ENCODE measurements around the gene PDK4. TPM values are rescaled to one million over a fixed set of nuclear protein-coding genes. Genes with fewer than 3 reads are reported as not detected.
"Not testable (repeated sequence)": the region's sequence is repeated elsewhere in the genome, so short reads cannot be mapped to it uniquely, and the experiment has no call there.

PDK4 gene
- total and polyA plus RNA-seq, 7 experiments from 2014 or later: 0.62 to 3.6 (median 1.2) TPM; not detected in 4

GRCh38 chr7:95605275-95605674 is 9.0 kb upstream of the PDK4 start:
- H3K36me3 Mint-ChIP-seq: no peaks in the 10 kb centered on the region
- H3K27ac Mint-ChIP-seq: no peak overlapping the region
- H3K4me1 Mint-ChIP-seq: peaks cover 0 to 13% (median 0%) of the 10 kb centered on the region in 7 donors
- Histone ChIP-seq H3K9me3 (ENCODE audit: control insufficient read depth in 2 of 3, low read length in 3 of 3) (no peaks in the 10 kb centered on the region), H3K4me1 (ENCODE audit: control insufficient read depth in 2 of 2, insufficient read depth in 2 of 2, low read length in 2 of 2) (no peaks in the 10 kb centered on the region), H3K4me3 (ENCODE audit: low read length) (no peak overlapping the region), H3K36me3 (ENCODE audit: control insufficient read depth in 2 of 3, insufficient read depth in 3 of 3, low read length in 3 of 3) (no peaks in the 10 kb centered on the region), H3K27ac (ENCODE audit: low read depth, low read length) (no peak overlapping the region), H3K27me3 (ENCODE audit: control insufficient read depth in 2 of 2, insufficient read depth in 2 of 2, low read length in 2 of 2) (no peaks in the 10 kb centered on the region)
- POLR2A ChIA-PET: no interaction called here
- intact Hi-C loops (cut with micrococcal nuclease): no loop called here
- DNase-seq (no peak), ATAC-seq (no peak)
- peaks cover 0 to 18% (median 4%) of the 10 kb centered on the region in 5 donors for H3K27me3 Mint-ChIP-seq
- H3K9me3 Mint-ChIP-seq: peaks cover 0 to 11% (median 3%) of the 10 kb centered on the region in 11 donors
- no peak overlapping the region for H3K4me3 Mint-ChIP-seq
- CTCF ChIA-PET: no interaction called here

DNA sequence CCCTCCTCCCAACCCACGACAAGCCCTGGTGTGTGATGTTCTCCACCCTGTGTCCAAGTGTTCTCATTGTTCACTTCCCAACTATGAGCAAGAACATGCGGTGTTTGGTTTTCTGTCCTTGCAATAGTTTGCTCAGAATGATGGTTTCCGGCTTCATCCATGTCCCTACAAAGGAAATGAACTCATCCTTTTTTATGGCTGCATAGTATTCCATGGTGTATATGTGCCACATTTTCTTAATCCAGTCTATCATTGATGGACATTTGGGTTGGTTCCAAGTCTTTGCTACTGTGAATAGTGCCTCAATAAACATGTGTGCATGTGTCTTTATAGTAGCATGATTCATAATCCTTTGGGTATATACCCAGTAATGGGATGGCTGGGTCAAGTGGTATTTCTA is 8.5 kb upstream of the PDK4 start:
- intact Hi-C loops (cut with micrococcal nuclease); H3K4me3 ChIP-seq (ENCODE audit: low read length): not testable (repeated sequence)
- H3K27me3 Mint-ChIP-seq: peaks cover 0 to 16% (median 6%) of the 10 kb centered on the region in 5 donors

DNA sequence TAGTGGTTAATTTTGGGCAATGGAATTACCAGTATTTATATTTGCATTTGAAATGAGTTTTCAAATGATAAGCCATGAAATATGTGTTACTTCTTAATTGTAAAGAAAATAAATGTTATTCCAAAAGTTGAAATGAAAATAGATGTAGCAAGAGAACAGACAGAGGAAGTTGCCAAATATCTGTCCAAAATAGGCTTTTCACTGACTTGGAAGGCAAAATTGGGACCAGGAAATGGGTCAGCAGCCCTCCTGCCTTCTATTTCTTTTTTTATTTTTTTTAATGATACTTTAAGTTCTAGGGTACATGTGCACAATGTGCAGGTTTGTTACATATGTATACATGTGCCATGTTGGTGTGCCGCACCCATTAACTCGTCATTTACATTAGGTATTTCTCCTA is 8.1 kb upstream of the PDK4 start:
- H3K4me1 ChIP-seq (ENCODE audit: control insufficient read depth in 2 of 2, insufficient read depth in 2 of 2, low read length in 2 of 2); H3K36me3 Mint-ChIP-seq; H3K4me3 Mint-ChIP-seq; H3K27ac Mint-ChIP-seq; H3K27ac ChIP-seq (ENCODE audit: low read depth, low read length); ATAC-seq; H3K4me3 ChIP-seq (ENCODE audit: low read length); intact Hi-C loops (cut with micrococcal nuclease); H3K36me3 ChIP-seq (ENCODE audit: control insufficient read depth in 2 of 3, insufficient read depth in 3 of 3, low read length in 3 of 3); H3K27me3 ChIP-seq (ENCODE audit: control insufficient read depth in 2 of 2, insufficient read depth in 2 of 2, low read length in 2 of 2); POLR2A ChIA-PET; DNase-seq; CTCF ChIA-PET; H3K9me3 ChIP-seq (ENCODE audit: control insufficient read depth in 2 of 3, low read length in 3 of 3): not testable (repeated sequence)
- H3K4me1 Mint-ChIP-seq: peaks cover 0 to 10% (median 0%) of the 10 kb centered on the region in 7 donors
- peaks cover 0 to 15% (median 7%) of the 10 kb centered on the region in 5 donors for H3K27me3 Mint-ChIP-seq
- H3K9me3 Mint-ChIP-seq: peaks cover 0 to 11% (median 3%) of the 10 kb centered on the region in 11 donors

More for the DNA sequence above, 8.5 kb upstream of the PDK4 start:
- CTCF ChIA-PET; ATAC-seq; H3K4me1 ChIP-seq (ENCODE audit: control insufficient read depth in 2 of 2, insufficient read depth in 2 of 2, low read length in 2 of 2); H3K36me3 Mint-ChIP-seq; DNase-seq; H3K27ac Mint-ChIP-seq; H3K9me3 ChIP-seq (ENCODE audit: control insufficient read depth in 2 of 3, low read length in 3 of 3); H3K36me3 ChIP-seq (ENCODE audit: control insufficient read depth in 2 of 3, insufficient read depth in 3 of 3, low read length in 3 of 3); H3K4me3 Mint-ChIP-seq; H3K27ac ChIP-seq (ENCODE audit: low read depth, low read length); POLR2A ChIA-PET; H3K27me3 ChIP-seq (ENCODE audit: control insufficient read depth in 2 of 2, insufficient read depth in 2 of 2, low read length in 2 of 2): not testable (repeated sequence)
- Mint-ChIP-seq H3K9me3 (peaks cover 0 to 11% (median 3%) of the 10 kb centered on the region in 11 donors), H3K4me1 (peaks cover 0 to 13% (median 0%) of the 10 kb centered on the region in 7 donors)

DNA sequence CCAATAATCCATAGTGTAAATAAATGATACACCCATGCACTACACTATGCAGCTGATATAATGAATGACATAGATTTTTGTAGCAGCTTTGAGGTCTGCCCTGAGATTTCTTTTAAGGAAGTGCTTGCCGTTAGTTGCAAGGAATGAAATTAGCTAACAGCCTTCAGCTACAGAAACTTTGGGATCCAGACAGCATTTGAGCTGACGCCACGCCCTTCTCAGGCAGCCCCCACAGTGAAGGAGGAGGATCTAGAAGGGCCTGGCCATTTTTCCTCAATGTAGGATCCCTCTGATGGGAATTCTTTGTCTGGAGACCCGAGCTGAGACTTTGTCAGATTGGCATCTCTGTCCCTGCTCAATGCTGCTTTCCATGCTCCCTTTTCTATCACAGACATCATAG is 6.1 kb upstream of the PDK4 start:
- Histone ChIP-seq H3K4me3 (ENCODE audit: low read length) (no peak overlapping the region), H3K4me1 (ENCODE audit: control insufficient read depth in 2 of 2, insufficient read depth in 2 of 2, low read length in 2 of 2) (no peaks in the 10 kb centered on the region), H3K36me3 (ENCODE audit: control insufficient read depth in 2 of 3, insufficient read depth in 3 of 3, low read length in 3 of 3) (no peaks in the 10 kb centered on the region), H3K27me3 (ENCODE audit: control insufficient read depth in 2 of 2, insufficient read depth in 2 of 2, low read length in 2 of 2) (no peaks in the 10 kb centered on the region), H3K27ac (ENCODE audit: low read depth, low read length) (no peak overlapping the region), H3K9me3 (ENCODE audit: control insufficient read depth in 2 of 3, low read length in 3 of 3) (no peaks in the 10 kb centered on the region)
- CTCF ChIA-PET: no interaction called here
- peaks cover 0 to 11% (median 3%) of the 10 kb centered on the region in 11 donors for H3K9me3 Mint-ChIP-seq
- intact Hi-C loops (cut with micrococcal nuclease): no loop called here
- H3K27ac Mint-ChIP-seq: no peak overlapping the region
- no peak for ATAC-seq
- DNase-seq: no peak
- POLR2A ChIA-PET: no interaction called here
- peaks cover 8 to 17% (median 14%) of the 10 kb centered on the region in 5 donors for H3K27me3 Mint-ChIP-seq
- no peak overlapping the region for H3K4me3 Mint-ChIP-seq
- peaks cover 0 to under 1% (median 0%) of the 10 kb centered on the region in 5 donors for H3K36me3 Mint-ChIP-seq
- H3K4me1 Mint-ChIP-seq: peaks cover 0 to 8% (median 0%) of the 10 kb centered on the region in 7 donors

DNA sequence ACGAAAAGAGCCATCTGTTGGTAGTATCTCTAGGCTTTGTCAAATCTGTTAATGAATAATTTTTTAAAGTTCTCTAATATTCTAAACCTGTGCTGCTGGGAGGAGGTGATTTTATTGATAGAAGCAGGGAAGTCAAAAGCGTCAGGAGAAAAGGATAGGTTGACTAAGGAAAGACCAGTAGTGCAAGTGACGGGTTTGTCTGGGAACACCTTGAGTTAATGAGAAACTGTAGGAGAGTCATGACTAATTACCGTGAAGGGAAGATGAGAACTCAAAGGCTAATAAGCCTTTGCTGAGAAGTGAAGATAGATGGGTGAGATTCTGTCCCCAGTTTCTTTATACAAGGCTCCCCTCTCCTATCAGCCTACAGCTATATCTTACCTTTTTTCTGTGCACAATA is 5.0 kb upstream of the PDK4 start:
- intact Hi-C loops (cut with micrococcal nuclease): no loop called here
- no peaks in the 10 kb centered on the region for H3K4me1 ChIP-seq (ENCODE audit: control insufficient read depth in 2 of 2, insufficient read depth in 2 of 2, low read length in 2 of 2)
- CTCF ChIA-PET: no interaction called here

GRCh38 chr7:95599069-95599468 is 2.8 kb upstream of the PDK4 start:
- ChIA-PET CTCF (no interaction called here), POLR2A (no interaction called here)
- H3K36me3 ChIP-seq (ENCODE audit: control insufficient read depth in 2 of 3, insufficient read depth in 3 of 3, low read length in 3 of 3): no peaks in the 10 kb centered on the region
- H3K4me3 ChIP-seq (ENCODE audit: low read length): no peak overlapping the region
- intact Hi-C loops (cut with micrococcal nuclease): no loop called here
- ATAC-seq (no peak), DNase-seq (no peak)
- no peaks in the 10 kb centered on the region for H3K27me3 ChIP-seq (ENCODE audit: control insufficient read depth in 2 of 2, insufficient read depth in 2 of 2, low read length in 2 of 2)
- H3K27ac ChIP-seq (ENCODE audit: low read depth, low read length): no peak overlapping the region
- peaks cover 0 to 4% (median 0%) of the 10 kb centered on the region in 5 donors for H3K36me3 Mint-ChIP-seq
- peaks cover 24 to 31% (median 29%) of the 10 kb centered on the region in 5 donors for H3K27me3 Mint-ChIP-seq
- H3K27ac Mint-ChIP-seq: no peak overlapping the region
- H3K4me1 ChIP-seq (ENCODE audit: control insufficient read depth in 2 of 2, insufficient read depth in 2 of 2, low read length in 2 of 2): no peaks in the 10 kb centered on the region
- H3K4me1 Mint-ChIP-seq: peaks cover 0 to 9% (median 4%) of the 10 kb centered on the region in 7 donors
- H3K4me3 Mint-ChIP-seq: no peak overlapping the region
- no peaks in the 10 kb centered on the region for H3K9me3 ChIP-seq (ENCODE audit: control insufficient read depth in 2 of 3, low read length in 3 of 3)
- peaks cover 0 to 6% (median 0%) of the 10 kb centered on the region in 11 donors for H3K9me3 Mint-ChIP-seq

More for the DNA sequence above, 5.0 kb upstream of the PDK4 start:
- no peak overlapping the region for H3K27ac ChIP-seq (ENCODE audit: low read depth, low read length)
- H3K4me3 ChIP-seq (ENCODE audit: low read length): no peak overlapping the region
- no peaks in the 10 kb centered on the region for H3K36me3 ChIP-seq (ENCODE audit: control insufficient read depth in 2 of 3, insufficient read depth in 3 of 3, low read length in 3 of 3)
- ATAC-seq (no peak), DNase-seq (no peak)
- peaks cover 0 to 4% (median 0%) of the 10 kb centered on the region in 5 donors for H3K36me3 Mint-ChIP-seq
- H3K27me3 ChIP-seq (ENCODE audit: control insufficient read depth in 2 of 2, insufficient read depth in 2 of 2, low read length in 2 of 2): no peaks in the 10 kb centered on the region
- POLR2A ChIA-PET: no interaction called here
- no peak overlapping the region for H3K27ac Mint-ChIP-seq
- H3K9me3 ChIP-seq (ENCODE audit: control insufficient read depth in 2 of 3, low read length in 3 of 3): no peaks in the 10 kb centered on the region
- H3K4me3 Mint-ChIP-seq: no peak overlapping the region
- H3K4me1 Mint-ChIP-seq: peaks cover 0 to 6% (median 3%) of the 10 kb centered on the region in 7 donors
- H3K9me3 Mint-ChIP-seq: peaks cover 0 to 5% (median 2%) of the 10 kb centered on the region in 11 donors
- peaks cover 16 to 19% (median 16%) of the 10 kb centered on the region in 5 donors for H3K27me3 Mint-ChIP-seq

DNA sequence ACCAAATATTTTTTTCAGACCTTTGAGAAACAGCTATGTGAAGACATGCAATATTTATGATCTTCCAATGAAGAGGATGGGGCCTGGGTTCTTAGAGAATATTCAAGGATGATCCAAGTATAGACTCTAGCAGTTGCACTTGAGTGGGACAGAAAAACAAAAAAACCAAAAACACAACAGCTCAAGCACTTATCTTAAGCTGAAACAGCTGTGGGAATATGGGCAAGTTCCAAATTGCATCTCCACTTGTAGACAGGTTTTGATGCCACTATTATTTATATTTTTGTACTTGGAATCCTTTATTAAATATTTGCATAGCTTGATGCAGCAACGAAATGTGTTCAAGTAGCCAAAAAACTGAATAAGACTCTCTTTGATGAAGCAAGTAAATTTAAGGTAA is 2.2 kb upstream of the PDK4 start:
- Mint-ChIP-seq H3K36me3 (peaks cover 0 to 4% (median 0%) of the 10 kb centered on the region in 5 donors), H3K9me3 (peaks cover 0 to 6% (median 0%) of the 10 kb centered on the region in 11 donors), H3K27me3 (peaks cover 24 to 31% (median 29%) of the 10 kb centered on the region in 5 donors), H3K27ac (no peak overlapping the region), H3K4me1 (peaks cover 0 to 9% (median 4%) of the 10 kb centered on the region in 7 donors), H3K4me3 (no peak overlapping the region)
- H3K4me1 ChIP-seq (ENCODE audit: control insufficient read depth in 2 of 2, insufficient read depth in 2 of 2, low read length in 2 of 2): no peaks in the 10 kb centered on the region
- intact Hi-C loops (cut with micrococcal nuclease): no loop called here
- DNase-seq (no peak), ATAC-seq (no peak)
- POLR2A ChIA-PET: no interaction called here
- CTCF ChIA-PET: no interaction called here
- no peaks in the 10 kb centered on the region for H3K36me3 ChIP-seq (ENCODE audit: control insufficient read depth in 2 of 3, insufficient read depth in 3 of 3, low read length in 3 of 3)
- no peaks in the 10 kb centered on the region for H3K27me3 ChIP-seq (ENCODE audit: control insufficient read depth in 2 of 2, insufficient read depth in 2 of 2, low read length in 2 of 2)
- H3K4me3 ChIP-seq (ENCODE audit: low read length): no peak overlapping the region
- no peak overlapping the region for H3K27ac ChIP-seq (ENCODE audit: low read depth, low read length)
- H3K9me3 ChIP-seq (ENCODE audit: control insufficient read depth in 2 of 3, low read length in 3 of 3): no peaks in the 10 kb centered on the region
